ENCODE results near the gene CNTN5. TPM values are rescaled to one million over a fixed set of nuclear protein-coding genes. Genes with fewer than 3 reads are reported as not detected.

Gene CNTN5
- total RNA-seq, 2 donors from 2014 or later: not detected

DNA sequence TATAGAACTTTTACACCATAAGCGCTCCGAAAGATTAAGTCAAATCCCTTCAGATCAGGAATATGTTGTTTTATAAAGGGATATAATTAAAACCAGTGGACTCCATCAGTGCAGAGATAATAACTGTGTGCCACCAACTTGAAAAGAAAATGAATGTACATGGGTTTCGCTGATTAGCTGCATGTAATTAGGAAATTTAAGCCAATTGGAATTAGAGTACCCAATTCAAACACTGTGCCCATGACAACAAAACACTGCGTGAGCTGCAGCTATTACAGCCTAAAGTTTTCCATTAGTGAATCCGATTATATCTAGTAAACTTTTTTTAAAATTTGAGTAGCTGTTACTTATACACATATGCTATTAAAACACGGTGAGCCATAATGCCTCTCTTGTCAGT is 1274.0 kb downstream of the CNTN5 start:
- Mint-ChIP-seq H3K4me1 (no peaks in the 10 kb centered on the region), H3K4me3 (no peak overlapping the region), H3K27me3 (no peaks in the 10 kb centered on the region), H3K27ac (no peak overlapping the region), H3K36me3 (ENCODE audit: low read depth) (no peaks in the 10 kb centered on the region)
- DNase-seq (no peak), ATAC-seq (no peak)
- H3K9me3 ChIP-seq (ENCODE audit: control insufficient read depth, low read length, poor library complexity, severe bottlenecking): no peaks in the 10 kb centered on the region

DNA sequence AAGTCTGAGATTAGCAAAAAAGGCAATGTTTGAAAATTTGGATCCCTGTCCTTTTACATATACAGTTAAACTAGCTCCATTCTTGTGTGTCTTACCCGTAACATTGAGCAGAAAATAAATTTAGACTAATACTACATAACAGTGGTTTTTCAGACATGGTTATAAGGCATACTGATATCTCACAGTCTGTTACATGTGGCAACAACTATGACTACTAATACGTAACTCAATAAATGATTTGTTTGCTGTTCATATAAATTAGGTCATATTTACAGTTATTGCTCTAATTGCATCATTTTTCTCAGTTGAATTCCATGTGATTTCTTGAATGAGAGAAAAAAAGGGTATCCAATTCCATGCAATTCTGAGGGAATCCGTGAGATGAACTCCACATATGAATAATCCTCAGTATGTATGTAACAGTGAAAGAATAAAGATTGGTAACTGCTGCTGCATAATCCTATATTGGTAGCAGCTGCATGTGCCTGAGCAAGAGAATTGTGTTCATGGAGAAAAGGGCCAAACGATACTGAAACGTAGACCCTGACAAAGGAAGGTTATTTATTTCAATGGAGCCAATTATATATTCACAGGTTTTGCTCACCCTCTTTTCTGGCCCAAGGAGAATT is 1275.4 kb downstream of the CNTN5 start:
- H3K27ac Mint-ChIP-seq: no peak overlapping the region
- DNase-seq (no peak), ATAC-seq (no peak)
- no peaks in the 10 kb centered on the region for H3K27me3 Mint-ChIP-seq
- H3K36me3 Mint-ChIP-seq (ENCODE audit: low read depth): no peaks in the 10 kb centered on the region
- no peak overlapping the region for H3K4me3 Mint-ChIP-seq
- no peaks in the 10 kb centered on the region for H3K4me1 Mint-ChIP-seq
- no peaks in the 10 kb centered on the region for H3K9me3 ChIP-seq (ENCODE audit: control insufficient read depth, low read length, poor library complexity, severe bottlenecking)

- ATAC-seq (no peak), DNase-seq (no peak)
These were observed 1276.8 kb downstream of the CNTN5 start for GRCh38 chr11:100297516-100297915.

DNA sequence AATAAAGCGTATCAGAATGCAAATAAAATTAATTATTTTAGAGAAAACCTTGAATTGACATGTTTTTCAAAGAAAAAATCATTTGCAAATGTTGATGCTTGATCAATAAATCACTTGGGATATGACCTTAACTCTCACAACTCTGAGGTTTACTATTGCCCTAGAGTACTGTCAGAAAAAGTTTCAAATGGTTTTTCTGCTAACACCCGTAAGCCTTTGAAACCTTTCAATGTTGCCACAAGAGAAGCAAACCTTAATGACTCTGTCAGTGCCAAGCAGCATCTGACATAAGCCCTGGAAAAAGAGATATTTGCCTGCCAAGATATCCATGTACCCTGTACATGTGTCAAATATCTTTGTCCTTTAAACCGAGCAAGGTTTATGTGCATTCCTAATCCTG is 1282.1 kb downstream of the CNTN5 start:
- no peaks in the 10 kb centered on the region for H3K9me3 ChIP-seq (ENCODE audit: control insufficient read depth, low read length, poor library complexity, severe bottlenecking)
- H3K4me1 Mint-ChIP-seq: no peaks in the 10 kb centered on the region
- DNase-seq: no peak
- H3K36me3 Mint-ChIP-seq (ENCODE audit: low read depth): no peaks in the 10 kb centered on the region
- no peak for ATAC-seq
- H3K27ac Mint-ChIP-seq: no peak overlapping the region
- no peaks in the 10 kb centered on the region for H3K27me3 Mint-ChIP-seq
- H3K4me3 Mint-ChIP-seq: no peak overlapping the region

More at GRCh38 chr11:100297516-100297915, 1276.8 kb downstream of the CNTN5 start:
- H3K9me3 ChIP-seq (ENCODE audit: control insufficient read depth, low read length, poor library complexity, severe bottlenecking): no peaks in the 10 kb centered on the region
- Mint-ChIP-seq H3K4me1 (no peaks in the 10 kb centered on the region), H3K27ac (no peak overlapping the region), H3K4me3 (no peak overlapping the region), H3K36me3 (ENCODE audit: low read depth) (no peaks in the 10 kb centered on the region), H3K27me3 (no peaks in the 10 kb centered on the region)

DNA sequence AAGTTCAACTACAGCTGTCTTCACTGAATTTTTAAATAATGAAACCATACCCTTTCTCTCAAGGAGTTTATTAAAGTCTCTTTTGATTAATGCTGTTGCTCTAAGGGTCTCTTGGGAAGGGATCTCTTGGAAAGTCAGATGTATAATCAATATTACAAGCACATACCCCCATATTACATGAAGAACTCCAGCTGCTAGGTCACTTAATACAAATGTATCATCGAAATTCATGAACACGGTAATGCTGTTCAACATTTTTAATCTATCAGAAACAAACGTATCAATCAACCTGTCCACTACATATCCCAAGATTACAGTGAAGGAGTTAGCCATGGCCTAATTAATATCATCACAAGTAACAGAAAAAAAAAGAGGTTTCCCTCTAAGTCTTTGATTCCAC is 1283.1 kb downstream of the CNTN5 start:
- Mint-ChIP-seq H3K4me3 (no peak overlapping the region), H3K36me3 (ENCODE audit: low read depth) (no peaks in the 10 kb centered on the region), H3K27me3 (no peaks in the 10 kb centered on the region), H3K4me1 (no peaks in the 10 kb centered on the region), H3K27ac (no peak overlapping the region)
- DNase-seq: no peak
- ATAC-seq: no peak
- H3K9me3 ChIP-seq (ENCODE audit: control insufficient read depth, low read length, poor library complexity, severe bottlenecking): no peaks in the 10 kb centered on the region

DNA sequence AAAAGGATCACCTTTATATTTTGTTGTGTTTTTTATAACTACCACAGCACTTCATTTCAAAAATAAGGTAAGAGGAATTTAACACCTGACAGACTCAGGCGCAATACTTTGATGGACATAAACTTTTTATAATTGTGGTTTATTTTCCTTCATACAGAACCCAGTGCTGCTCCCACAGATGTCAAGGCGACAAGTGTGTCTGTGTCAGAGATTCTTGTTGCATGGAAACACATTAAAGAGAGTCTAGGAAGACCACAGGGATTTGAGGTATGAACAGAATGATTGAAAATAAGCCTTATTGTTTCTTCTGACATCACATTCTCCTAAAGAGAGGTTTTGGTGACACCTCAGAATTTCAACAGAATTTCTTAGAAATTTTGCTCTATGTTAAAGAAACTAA is 1287.5 kb downstream of the CNTN5 start:
- no peaks in the 10 kb centered on the region for H3K36me3 Mint-ChIP-seq (ENCODE audit: low read depth)
- no peak for ATAC-seq
- no peaks in the 10 kb centered on the region for H3K4me1 Mint-ChIP-seq

GRCh38 chr11:100315946-100316345 is 1295.2 kb downstream of the CNTN5 start:
- H3K4me3 Mint-ChIP-seq: no peak overlapping the region
- no peak for ATAC-seq
- no peaks in the 10 kb centered on the region for H3K27me3 Mint-ChIP-seq
- DNase-seq: no peak
- H3K27ac Mint-ChIP-seq: no peak overlapping the region
- H3K36me3 Mint-ChIP-seq (ENCODE audit: low read depth): no peaks in the 10 kb centered on the region
- H3K9me3 ChIP-seq (ENCODE audit: control insufficient read depth, low read length, poor library complexity, severe bottlenecking): no peaks in the 10 kb centered on the region
- H3K4me1 Mint-ChIP-seq: no peaks in the 10 kb centered on the region

More for the DNA sequence above, 1287.5 kb downstream of the CNTN5 start:
- no peak overlapping the region for H3K4me3 Mint-ChIP-seq
- H3K27ac Mint-ChIP-seq: no peak overlapping the region
- no peaks in the 10 kb centered on the region for H3K9me3 ChIP-seq (ENCODE audit: control insufficient read depth, low read length, poor library complexity, severe bottlenecking)
- no peak for DNase-seq
- H3K27me3 Mint-ChIP-seq: no peaks in the 10 kb centered on the region

DNA sequence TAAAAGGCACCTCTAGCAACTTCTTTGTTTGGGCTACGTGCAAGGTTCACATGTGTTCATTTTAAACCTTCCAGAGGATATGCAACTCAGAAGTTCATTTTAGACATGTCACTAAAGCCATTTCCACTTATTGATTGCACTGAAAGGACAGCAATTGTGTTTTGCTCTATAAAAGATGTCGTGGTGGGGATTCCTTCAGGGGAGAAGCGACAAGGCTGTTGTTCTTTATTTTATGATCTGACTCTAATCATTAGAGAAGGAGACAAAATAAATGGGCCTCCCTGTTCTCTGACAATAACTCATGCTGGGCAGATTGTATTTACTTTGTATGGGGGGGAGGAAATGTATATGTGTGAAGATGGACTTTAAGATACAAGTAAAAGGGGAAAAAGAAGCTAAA is 1296.2 kb downstream of the CNTN5 start:
- ATAC-seq (no peak), DNase-seq (no peak)
- no peak overlapping the region for H3K4me3 Mint-ChIP-seq
- no peaks in the 10 kb centered on the region for H3K4me1 Mint-ChIP-seq
- no peaks in the 10 kb centered on the region for H3K9me3 ChIP-seq (ENCODE audit: control insufficient read depth, low read length, poor library complexity, severe bottlenecking)
- no peak overlapping the region for H3K27ac Mint-ChIP-seq
- no peaks in the 10 kb centered on the region for H3K36me3 Mint-ChIP-seq (ENCODE audit: low read depth)
- no peaks in the 10 kb centered on the region for H3K27me3 Mint-ChIP-seq

GRCh38 chr11:100319691-100320090 is 1298.9 kb downstream of the CNTN5 start:
- H3K4me1 Mint-ChIP-seq: no peaks in the 10 kb centered on the region
- no peak overlapping the region for H3K27ac Mint-ChIP-seq

DNA sequence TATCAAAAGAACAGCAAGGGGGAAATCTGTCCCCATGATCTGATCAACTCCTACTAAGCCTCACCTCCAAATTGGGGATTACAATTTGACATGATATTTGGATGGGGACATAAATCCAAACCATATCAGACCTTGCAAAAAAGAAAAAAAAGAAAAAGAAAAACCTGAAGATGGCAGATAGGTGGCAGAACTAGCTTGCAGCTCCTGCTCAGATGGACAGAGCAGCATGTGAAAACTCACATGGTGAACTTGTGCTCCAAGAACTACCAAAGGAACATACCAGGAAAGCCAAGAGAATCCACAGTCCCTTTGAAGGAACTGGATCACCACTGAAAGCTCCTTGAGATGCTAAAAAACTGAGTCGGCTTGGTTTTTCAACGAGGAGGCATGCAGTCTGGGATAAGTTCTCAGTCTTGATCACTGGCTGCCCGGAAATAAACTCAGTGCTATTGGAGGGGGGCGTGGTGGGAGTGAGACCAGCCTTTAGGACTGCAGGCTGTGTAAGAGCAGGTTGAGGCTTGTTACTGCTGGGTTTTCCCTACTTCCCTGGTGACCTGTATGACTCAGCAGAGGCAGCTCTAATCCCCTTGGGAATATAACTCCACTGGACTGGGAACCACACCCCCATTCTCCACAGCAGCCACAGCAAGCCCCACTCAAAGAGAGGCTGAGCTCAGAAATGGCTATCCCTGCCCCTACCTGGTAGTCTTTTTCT is 1308.0 kb downstream of the CNTN5 start:
- ATAC-seq: no peak
- H3K27ac Mint-ChIP-seq: no peak overlapping the region
- no peaks in the 10 kb centered on the region for H3K4me1 Mint-ChIP-seq
- no peaks in the 10 kb centered on the region for H3K9me3 ChIP-seq (ENCODE audit: control insufficient read depth, low read length, poor library complexity, severe bottlenecking)
- H3K4me3 Mint-ChIP-seq: no peak overlapping the region
- H3K36me3 Mint-ChIP-seq (ENCODE audit: low read depth): no peaks in the 10 kb centered on the region
- DNase-seq: no peak
- H3K27me3 Mint-ChIP-seq: no peaks in the 10 kb centered on the region

More at GRCh38 chr11:100319691-100320090, 1298.9 kb downstream of the CNTN5 start:
- Mint-ChIP-seq H3K4me3 (no peak overlapping the region), H3K36me3 (ENCODE audit: low read depth) (no peaks in the 10 kb centered on the region), H3K27me3 (no peaks in the 10 kb centered on the region)
- DNase-seq (no peak), ATAC-seq (no peak)
- peaks cover 3% of the 10 kb centered on the region for H3K9me3 ChIP-seq (ENCODE audit: control insufficient read depth, low read length, poor library complexity, severe bottlenecking)

- Mint-ChIP-seq H3K4me3 (no peak overlapping the region), H3K27me3 (no peaks in the 10 kb centered on the region)
These were observed 1308.6 kb downstream of the CNTN5 start for GRCh38 chr11:100329352-100329751.

DNA sequence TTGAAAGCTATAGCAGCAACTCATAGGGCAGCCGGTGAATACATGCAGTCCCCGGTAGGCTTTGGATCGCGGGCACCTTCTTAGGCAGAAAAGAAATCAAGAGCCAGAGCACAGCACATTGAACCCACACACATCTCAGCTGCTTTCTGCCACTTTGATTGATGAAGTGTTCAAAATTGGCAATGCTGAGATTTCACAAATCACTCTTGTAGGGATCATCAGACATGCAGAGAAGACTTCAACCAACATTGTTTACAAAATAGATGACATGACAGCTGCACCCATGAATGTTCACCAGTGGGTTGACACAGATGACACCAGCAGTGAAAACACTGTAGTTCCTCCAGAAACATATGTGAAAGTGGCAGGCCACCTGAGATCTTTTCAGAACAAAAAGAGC is 1316.1 kb downstream of the CNTN5 start:
- H3K9me3 ChIP-seq (ENCODE audit: control insufficient read depth, low read length, poor library complexity, severe bottlenecking): no peaks in the 10 kb centered on the region
- no peak overlapping the region for H3K27ac Mint-ChIP-seq
- no peak for DNase-seq
- H3K4me3 Mint-ChIP-seq: no peak overlapping the region
- H3K27me3 Mint-ChIP-seq: no peaks in the 10 kb centered on the region
- ATAC-seq: no peak
- H3K36me3 Mint-ChIP-seq (ENCODE audit: low read depth): no peaks in the 10 kb centered on the region
- no peaks in the 10 kb centered on the region for H3K4me1 Mint-ChIP-seq

More at GRCh38 chr11:100329352-100329751, 1308.6 kb downstream of the CNTN5 start:
- Mint-ChIP-seq H3K36me3 (ENCODE audit: low read depth) (no peaks in the 10 kb centered on the region), H3K4me1 (no peaks in the 10 kb centered on the region), H3K27ac (no peak overlapping the region)
- ATAC-seq: no peak
- H3K9me3 ChIP-seq (ENCODE audit: control insufficient read depth, low read length, poor library complexity, severe bottlenecking): no peaks in the 10 kb centered on the region
- no peak for DNase-seq

DNA sequence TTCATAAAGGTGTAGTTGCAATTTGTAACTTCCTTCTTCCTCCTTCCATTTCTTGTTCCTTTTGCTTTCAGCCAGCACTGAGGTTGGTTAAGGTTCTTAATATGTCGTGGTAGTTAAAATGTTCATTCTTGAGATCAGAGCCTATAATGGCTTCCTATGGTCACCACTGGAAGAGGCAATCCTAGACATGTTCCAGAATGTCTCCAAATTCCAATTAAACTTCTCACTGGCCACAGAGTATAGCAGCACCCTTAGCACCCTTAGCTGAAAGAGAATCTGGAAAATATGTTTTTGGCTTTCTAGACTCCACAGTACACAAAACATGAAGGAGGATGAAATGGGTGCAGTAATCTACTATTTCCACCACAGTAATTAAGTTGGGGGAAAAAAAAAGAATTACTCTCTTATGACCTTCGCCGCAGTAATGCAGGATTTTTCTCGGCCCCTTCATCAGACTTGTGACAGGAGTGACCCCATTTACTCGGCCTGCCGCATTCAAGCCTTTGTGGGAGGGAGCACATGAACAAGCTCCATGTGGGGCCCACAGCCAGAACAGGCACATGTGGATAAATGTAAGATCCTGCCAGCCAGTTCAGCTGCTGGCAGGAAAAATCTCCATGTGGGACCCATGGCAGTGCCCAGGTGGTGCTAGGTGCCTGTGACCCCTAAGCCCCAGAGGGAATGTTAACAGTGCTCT is 1317.5 kb downstream of the CNTN5 start:
- no peak overlapping the region for H3K4me3 Mint-ChIP-seq
- ATAC-seq: no peak
- no peaks in the 10 kb centered on the region for H3K27me3 Mint-ChIP-seq
- no peak for DNase-seq
- H3K36me3 Mint-ChIP-seq (ENCODE audit: low read depth): no peaks in the 10 kb centered on the region
- no peaks in the 10 kb centered on the region for H3K9me3 ChIP-seq (ENCODE audit: control insufficient read depth, low read length, poor library complexity, severe bottlenecking)
- no peaks in the 10 kb centered on the region for H3K4me1 Mint-ChIP-seq
- H3K27ac Mint-ChIP-seq: no peak overlapping the region
